Calu3 (cell line): Measurements from ENCODE around the gene DCP1A. TPM values are rescaled to one million over a fixed set of nuclear protein-coding genes. Genes with fewer than 3 reads are reported as not detected.
"Not testable (repeated sequence)": the region's sequence is repeated elsewhere in the genome, so short reads cannot be mapped to it uniquely, and the experiment has no call there.

Source experiments
- BruUV-seq: library from RNA; stranded (reverse); fragments of 400-500 nt; replicated peaks from 2 replicates; lab custom pipeline; 2021; lab: Mats Ljungman, UMichigan
- CTCF ChIA-PET: fragments of 300-600 bp; sonication (Branson Sonifier 250); formaldehyde crosslinking; loops from one replicate; lab custom pipeline; 2022; ENCODE audit warnings: antibody characterized with exemption; lab: Charles Lee
- DNase-seq: peaks from one replicate; pipeline ENCODE4 v3.0.0; 2022
- H3K27ac Mint-ChIP-seq: one replicate; pipeline ENCODE4 v1.8.0; 2022; ENCODE audit warnings: mixed read lengths; ENCODE audit not compliant: unreplicated experiment
- H3K27me3 Mint-ChIP-seq: one replicate; pipeline ENCODE4 v1.8.0; 2022; ENCODE audit warnings: mixed read lengths; ENCODE audit not compliant: unreplicated experiment
- H3K36me3 Mint-ChIP-seq: one replicate; pipeline ENCODE4 v1.8.0; 2022; ENCODE audit warnings: mild to moderate bottlenecking, moderate library complexity, mixed read lengths; ENCODE audit not compliant: insufficient read depth, unreplicated experiment
- H3K4me1 Mint-ChIP-seq: one replicate; pipeline ENCODE4 v1.8.0; 2022; ENCODE audit warnings: mild to moderate bottlenecking, low read depth, mixed read lengths; ENCODE audit not compliant: unreplicated experiment
- H3K4me3 Mint-ChIP-seq: one replicate; pipeline ENCODE4 v1.8.0; 2022; ENCODE audit warnings: mild to moderate bottlenecking, low read depth, moderate library complexity, mixed read lengths; ENCODE audit not compliant: unreplicated experiment
- H3K9me3 Mint-ChIP-seq: one replicate; pipeline ENCODE4 v1.8.0; 2022; ENCODE audit warnings: low read depth, mixed read lengths; ENCODE audit not compliant: unreplicated experiment
- CTCF ChIP-seq: fragments of 200-600 bp; IDR thresholded peaks from one replicate; pipeline ENCODE4 v1.8.0; 2022; ENCODE audit warnings: antibody characterized with exemption; ENCODE audit not compliant: unreplicated experiment
- intact Hi-C: fragments of 100-400 bp; cut with micrococcal nuclease; formaldehyde crosslinking; loops from one replicate; pipeline ENCODE4 v1.10.0; 2022; ENCODE audit not compliant: unreplicated experiment
- total RNA-seq: library from RNA; stranded (reverse); gene quantifications from 2 replicates; pipeline ENCODE4 v1.2.3, GENCODE V29; 2022

Gene DCP1A
- total RNA-seq, 1 experiment from 2014 or later: 27.4 TPM

DNA sequence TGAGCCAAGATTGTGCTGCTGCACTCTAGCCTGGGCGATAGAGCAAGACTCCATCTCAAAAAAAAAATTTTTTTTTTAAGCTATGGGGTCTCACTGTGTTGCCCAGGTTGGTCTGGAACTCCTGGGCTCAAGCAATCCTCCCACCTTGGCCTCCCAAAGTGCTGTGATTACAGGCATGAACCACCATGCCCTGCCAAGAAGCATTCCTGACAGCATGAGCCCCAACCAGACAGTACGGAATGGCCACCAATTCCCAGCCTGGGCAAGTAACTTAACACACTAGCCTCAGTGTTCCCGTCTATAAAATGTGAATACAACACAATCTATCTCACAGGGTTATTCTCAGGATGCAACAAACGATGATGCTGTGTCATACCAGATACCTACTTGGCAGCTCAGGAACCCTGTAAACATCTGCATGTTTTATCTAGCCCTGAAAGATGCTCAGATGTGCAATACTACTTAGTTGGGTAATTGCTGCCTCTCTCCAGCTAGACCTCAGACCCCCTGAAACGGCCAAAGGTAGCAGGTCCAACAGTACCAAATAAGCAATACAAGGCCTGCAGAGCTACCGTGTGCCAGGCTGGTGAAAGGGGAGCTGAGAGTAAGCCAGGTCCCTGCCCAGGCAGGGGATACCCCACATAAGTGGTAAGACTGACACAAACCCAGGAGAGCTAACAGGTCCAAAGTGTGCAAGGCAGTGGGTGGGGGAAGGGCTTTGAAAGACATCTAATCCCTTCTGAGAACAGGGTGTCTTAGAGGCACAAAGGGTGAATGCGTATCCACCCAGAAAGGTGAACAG, 93.4 kb downstream of the DCP1A start:
- Mint-ChIP-seq H3K9me3 (no peaks in the 10 kb centered on the region), H3K4me3 (peak overlapping the region; percentile 87), H3K36me3 (peaks cover 52% of the 10 kb centered on the region), H3K4me1 (peaks cover 30% of the 10 kb centered on the region), H3K27ac (peak overlapping the region; percentile 36), H3K27me3 (no peaks in the 10 kb centered on the region)
- BruUV-seq: TSS peak; percentile 40
- CTCF ChIA-PET: interaction anchor here (1.0 to 1.5 kb wide), 3 partner anchors 16 to 34 kb away, joined by 3 to 4 read pairs (median 3); no protein-coding TSS in a partner anchor
- no peak for DNase-seq
- intact Hi-C loops: loop anchor here (2.0 kb wide), 1 partner anchor 15 kb away; no protein-coding TSS in a partner anchor
- no peak for TF ChIP-seq CTCF

DNA sequence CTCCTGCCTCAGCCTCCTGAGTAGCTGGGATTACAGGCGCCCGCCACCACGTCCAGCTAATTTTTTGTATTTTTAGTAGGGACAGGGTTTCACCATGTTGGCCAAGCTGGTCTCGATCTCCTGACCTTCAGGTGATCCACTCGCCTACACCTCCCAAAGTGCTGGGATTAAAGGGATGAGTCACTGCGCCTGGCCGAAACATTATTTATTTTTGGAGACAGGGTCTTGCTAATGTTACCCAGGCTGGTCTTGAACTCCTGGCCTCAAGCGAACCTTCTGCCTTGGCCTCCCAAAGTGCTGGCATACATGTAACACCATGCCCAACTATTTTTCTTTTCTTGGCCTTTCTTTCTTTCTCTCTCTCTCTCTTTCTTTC, 94.4 kb downstream of the DCP1A start:
- CTCF ChIA-PET, H3K27me3 Mint-ChIP-seq, intact Hi-C loops, H3K9me3 Mint-ChIP-seq, DNase-seq, BruUV-seq: not testable (repeated sequence)
- Mint-ChIP-seq H3K36me3 (peaks cover 53% of the 10 kb centered on the region), H3K27ac (peak overlapping the region; percentile 80), H3K4me3 (peak overlapping the region; percentile 87), H3K4me1 (peaks cover 37% of the 10 kb centered on the region)

DNA sequence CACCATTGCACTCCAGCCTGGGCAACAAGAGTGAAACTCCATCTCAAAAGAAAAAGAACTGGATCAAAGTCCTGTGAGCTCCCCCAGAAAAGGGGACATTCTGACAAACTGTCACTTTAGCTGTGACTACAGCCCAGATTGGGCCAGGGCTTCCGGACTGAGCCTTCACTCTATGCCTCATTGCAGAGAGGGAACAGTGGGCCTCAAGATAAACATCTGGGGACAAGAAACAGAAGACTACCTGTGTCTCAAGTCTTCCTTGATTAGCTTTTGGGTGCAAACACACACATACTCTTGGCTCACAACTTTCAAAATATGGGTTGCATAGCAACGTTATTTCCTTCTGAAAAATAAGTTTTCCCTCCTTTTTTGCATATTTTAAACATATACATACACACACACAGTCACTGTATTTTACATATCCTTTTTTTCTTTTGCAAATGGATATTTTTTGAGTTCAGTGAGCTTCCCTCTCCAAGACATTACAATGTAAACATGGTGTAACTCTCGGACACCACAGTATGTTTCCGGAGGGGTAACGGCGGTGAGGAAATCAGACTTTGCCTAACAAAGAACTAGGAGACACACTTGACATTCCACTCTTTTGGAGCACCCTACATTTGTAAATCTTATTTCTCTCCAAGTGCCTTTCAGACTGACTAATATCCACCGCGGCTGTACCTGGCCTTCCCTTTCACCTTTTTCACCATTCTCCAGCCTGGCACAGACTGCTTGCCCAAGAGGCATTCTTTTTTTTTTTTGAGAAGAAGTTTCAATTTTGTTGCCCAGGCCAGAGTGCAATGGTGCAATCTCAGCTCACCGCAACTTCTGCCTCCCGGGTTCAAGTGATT, 95.0 kb downstream of the DCP1A start:
- intact Hi-C loops: no loop called here
- Mint-ChIP-seq H3K27me3 (no peaks in the 10 kb centered on the region), H3K4me3 (peak overlapping the region; percentile 87), H3K4me1 (peaks cover 43% of the 10 kb centered on the region), H3K27ac (peak overlapping the region; percentile 80), H3K9me3 (no peaks in the 10 kb centered on the region), H3K36me3 (peaks cover 59% of the 10 kb centered on the region)
- no peak for DNase-seq
- no peak for TF ChIP-seq CTCF
- no TSS peak for BruUV-seq
- CTCF ChIA-PET: interaction anchor here (0.9 kb wide), 1 partner anchor 10 kb away, joined by 3 read pairs; no protein-coding TSS in a partner anchor

DNA sequence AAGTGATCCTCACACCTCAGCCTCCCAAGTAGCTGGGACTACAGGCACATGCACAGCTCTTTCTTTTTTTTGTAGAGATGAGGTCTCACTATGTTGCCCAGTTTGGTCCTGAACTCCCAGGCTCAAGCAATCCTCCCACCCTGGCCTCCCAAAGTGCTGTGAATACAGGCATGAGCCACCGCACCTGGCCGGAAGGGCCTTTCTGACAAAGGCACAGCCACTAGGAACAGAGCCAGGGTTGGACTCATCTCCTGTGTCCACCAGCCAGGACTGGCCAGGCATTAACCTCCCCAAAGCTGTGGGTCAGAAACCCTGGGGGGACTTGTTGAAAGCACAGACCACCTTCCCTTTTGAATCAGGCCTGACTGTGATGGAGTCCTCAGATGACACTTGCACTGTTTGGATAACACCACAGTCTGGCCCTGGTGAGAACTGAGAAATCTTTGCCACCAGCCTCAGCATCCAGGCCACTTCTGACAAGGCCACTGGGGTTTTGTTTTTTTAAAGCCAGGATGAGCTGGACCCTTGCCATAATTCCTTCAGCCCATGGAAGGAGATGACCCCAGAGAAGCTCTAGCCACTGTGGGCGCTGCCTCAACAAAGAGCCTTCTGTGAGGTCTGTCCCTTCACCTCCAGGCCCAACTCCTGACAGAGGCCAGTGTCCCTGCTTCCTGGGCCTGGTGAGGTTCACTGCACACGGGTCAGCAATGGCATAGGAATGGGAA, 96.3 kb downstream of the DCP1A start:
- peaks cover 44% of the 10 kb centered on the region for H3K4me1 Mint-ChIP-seq
- intact Hi-C loops: no loop called here
- TF ChIP-seq CTCF: no peak
- peak overlapping the region; percentile 87 for H3K4me3 Mint-ChIP-seq
- BruUV-seq: no TSS peak
- peaks cover 72% of the 10 kb centered on the region for H3K36me3 Mint-ChIP-seq
- H3K27ac Mint-ChIP-seq: peak overlapping the region; percentile 50
- no peak for DNase-seq
- H3K9me3 Mint-ChIP-seq: no peaks in the 10 kb centered on the region
- CTCF ChIA-PET: no interaction called here
- no peaks in the 10 kb centered on the region for H3K27me3 Mint-ChIP-seq
